ENCODE results near the gene ETFRF1.
A peak's percentile ranks its signal among the peaks of the same experiment; 100 is the strongest.

The ETFRF1 gene

DNA sequence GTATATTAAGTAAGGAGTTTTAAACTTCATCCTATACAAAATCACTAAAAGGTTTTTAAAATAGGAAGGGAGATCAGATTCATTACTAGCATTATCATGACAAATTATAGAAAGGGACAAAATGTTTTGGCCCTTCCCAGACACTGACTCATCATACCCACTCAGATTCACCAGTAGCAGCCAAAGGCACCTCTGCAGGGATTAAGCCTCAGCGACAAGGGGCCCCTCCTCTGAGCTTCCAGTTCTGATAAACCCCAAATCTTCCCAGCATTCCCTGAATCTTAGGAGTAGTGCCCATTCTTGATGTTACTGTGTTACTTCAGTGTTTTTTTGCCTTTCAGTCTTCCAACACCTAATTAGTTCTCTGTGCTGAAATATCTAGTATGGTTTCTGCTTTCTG lies 41.2 kb downstream of the ETFRF1 start:
- DNase-seq: no peak

DNA sequence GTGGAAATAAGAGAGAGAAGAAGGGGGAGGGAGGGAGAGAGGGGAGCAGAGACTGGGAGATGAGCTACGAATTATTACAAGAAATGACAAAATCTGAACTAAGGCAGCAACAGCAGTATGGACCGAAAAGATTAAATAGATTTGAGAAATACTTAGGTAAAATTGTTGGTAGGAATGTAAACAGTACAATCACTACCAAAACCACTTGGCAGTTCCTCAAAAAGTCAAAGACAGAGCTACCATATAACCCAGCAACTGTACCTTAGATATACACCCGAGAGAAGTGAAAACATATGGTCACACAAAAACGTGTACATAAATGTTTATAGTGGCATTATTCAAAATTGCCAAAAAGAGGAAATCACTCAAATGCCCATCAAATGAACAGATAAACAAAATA lies 41.6 kb downstream of the ETFRF1 start:
- no peak for DNase-seq

DNA sequence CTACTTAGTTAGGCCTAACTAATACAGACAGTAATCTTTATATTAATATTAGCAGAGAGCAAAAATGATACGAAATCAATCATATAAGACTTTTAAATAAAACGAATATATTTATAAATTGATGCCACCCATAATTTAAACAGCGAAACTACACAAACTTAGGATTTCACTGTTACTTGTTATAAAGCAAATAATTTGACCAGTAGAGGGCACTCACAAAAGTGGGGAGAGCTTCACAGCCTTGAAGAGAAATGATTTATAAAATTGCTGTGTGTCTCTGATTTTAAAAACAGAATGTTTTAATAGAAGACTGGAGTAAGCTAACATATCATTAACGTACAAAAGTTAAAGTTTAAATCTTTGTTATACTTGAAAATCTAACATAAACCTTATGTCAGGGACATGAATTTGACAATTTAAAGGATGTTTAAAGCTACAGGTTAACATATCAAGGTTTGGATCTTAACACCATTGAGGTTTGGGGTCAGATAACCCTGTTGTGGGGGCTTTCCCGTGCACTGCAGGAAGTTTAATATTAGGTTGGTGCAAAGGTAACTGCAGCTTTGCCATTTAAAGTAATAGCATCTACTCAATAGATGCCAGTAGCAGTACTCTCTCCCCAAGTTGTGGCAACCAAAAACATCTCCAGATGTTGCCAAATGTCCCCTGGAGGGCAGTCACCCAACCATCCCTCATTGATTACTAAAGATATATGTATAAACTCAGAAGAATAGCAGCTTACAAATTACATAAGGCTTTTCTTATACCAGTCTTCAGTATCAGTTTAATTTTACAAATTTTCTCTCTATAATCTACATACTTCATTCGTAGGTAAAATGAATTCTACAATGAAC lies 46.4 kb downstream of the ETFRF1 start:
- DNase-seq: no peak

DNA sequence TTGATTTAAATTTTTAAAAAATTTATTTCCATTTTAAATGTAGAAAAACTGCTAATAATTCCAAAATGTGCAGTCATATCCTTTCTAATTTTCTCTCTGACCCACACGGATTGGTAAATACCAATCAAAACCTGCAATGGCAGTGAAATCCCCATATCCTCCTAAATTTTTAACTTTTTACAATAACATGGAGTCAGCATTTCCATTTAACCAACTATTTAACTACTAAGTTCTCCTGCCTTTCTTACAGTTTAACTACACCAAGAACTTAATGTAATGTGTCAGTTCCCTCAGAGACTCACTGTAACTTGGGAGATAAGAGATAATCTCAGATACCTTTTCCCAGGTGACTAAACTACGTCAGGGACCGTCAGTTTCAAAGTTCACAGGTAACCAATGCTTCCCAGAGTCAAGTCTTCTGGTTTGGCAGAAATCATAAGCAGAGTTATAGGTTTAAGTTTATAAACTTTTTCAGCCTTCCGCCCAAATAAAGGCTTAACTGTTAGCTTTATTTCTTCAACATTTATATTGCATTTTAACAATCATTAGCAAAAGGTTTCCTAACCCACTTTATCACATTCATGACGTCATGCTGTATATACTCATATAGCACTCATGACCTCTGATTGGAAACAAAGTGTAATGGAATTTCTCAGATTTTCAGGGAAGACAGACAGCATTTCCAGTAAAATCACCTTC lies 48.1 kb downstream of the ETFRF1 start:
- DNase-seq: no peak

DNA sequence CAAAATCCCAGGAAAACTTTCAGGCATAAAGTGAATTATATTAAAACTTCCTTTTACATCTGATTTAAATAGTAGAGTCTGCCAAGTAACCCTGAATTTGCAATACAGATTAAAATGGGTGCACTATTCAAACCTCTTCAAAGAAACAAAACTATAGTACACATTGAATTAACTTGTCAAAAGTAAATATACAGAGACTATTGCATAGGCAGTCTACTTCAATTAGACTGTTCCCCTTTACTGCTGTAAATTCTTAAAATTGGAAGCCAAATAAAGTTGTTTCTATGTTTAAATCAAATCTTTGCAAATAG lies 48.6 kb downstream of the ETFRF1 start:
- DNase-seq: no peak

DNA sequence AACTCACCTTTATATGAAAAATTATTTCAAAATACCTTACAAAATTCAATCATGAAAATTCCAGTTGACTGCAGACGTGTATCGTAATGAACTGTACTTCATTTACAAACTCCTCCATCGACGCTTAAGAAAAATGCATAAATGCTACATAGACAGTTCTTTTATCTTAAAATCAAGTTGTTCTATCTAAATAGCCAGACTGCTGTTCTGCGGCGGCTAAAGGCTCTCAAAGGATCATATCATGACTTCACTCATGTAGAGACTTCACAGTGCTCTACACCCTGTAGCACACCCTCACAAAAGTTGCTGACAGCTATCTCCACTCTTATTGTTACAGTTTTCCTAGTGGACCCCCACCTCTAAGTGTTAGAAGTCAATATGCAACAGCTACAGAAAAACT lies 50.5 kb downstream of the ETFRF1 start:
- DNase-seq: no peak

DNA sequence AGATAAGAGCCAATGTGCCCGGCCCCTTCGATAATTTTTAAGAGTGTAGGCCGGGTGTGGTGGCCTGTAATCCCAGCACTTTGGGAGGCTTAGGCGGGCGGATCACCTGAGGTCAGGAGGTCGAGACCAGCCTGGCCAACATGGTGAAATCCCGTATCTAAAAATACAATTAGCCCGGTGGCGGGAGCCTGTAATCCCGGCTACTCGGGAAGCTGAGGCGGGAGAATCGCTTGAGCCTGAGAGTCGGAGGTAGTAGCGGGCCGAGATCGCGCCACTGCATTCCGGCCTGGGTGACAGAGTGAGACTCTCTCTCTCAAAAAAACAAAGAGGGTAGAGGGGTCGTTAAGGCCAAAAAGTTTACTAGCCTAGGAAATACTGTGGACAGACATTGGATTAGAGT lies 53.1 kb downstream of the ETFRF1 start:
- DNase-seq: no peak

DNA sequence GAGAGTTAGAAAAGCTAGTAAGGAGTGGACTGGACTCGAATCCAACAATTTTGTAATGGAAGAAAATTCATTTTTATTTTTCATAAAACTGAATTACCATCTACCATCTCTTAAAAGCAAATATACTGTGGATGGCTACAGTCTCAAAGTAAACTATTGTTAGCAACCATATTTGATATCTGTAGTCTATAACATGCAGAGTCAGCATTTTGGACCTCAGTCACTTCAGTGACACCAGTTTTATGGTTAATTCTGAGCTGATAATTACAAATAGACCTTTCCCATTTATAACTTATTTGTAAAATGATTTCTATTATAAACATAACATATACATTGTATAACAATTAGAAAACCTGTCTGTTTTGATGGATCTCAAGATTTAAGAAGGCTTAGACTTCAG lies 53.7 kb downstream of the ETFRF1 start:
- DNase-seq: no peak

DNA sequence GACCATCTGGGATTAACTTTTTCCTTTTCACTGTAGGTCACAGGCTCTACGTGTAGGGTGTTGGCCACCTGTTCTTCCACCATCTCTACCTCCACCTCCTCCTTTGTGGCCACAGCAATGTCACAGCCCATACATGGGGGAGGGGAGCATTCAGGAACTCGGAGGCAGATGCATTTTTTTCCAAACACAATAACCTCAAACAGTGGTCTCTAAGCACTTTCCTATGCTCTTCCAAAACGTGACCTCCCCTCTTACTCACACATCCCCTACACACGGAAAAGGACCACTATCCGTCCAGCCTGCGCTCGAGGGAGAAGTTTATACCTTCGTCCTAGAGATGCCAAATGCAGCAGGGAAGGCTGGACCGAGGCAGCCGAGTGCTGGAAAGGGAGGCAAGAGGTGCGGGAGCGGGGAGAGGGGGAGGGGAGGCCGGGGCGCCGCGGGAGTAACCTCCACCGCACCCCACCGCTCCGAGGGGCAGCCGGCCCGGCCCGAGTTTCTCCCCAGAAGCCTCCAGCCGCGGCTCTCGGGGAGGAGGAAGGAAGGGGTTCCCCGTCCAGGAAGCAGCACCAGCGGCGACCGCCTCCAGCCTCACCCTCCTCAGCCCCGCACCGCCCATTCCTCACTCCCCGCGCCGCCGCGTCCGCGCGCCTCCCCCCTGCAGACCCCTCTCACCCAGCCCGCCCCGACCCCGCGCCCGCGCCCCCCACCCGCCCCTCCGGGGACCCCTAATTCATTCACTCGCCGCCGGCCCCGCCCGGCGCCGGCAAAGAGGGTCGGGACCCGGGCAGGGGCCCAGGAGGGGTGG lies 55.1 kb downstream of the ETFRF1 start:
- no peak for DNase-seq

DNA sequence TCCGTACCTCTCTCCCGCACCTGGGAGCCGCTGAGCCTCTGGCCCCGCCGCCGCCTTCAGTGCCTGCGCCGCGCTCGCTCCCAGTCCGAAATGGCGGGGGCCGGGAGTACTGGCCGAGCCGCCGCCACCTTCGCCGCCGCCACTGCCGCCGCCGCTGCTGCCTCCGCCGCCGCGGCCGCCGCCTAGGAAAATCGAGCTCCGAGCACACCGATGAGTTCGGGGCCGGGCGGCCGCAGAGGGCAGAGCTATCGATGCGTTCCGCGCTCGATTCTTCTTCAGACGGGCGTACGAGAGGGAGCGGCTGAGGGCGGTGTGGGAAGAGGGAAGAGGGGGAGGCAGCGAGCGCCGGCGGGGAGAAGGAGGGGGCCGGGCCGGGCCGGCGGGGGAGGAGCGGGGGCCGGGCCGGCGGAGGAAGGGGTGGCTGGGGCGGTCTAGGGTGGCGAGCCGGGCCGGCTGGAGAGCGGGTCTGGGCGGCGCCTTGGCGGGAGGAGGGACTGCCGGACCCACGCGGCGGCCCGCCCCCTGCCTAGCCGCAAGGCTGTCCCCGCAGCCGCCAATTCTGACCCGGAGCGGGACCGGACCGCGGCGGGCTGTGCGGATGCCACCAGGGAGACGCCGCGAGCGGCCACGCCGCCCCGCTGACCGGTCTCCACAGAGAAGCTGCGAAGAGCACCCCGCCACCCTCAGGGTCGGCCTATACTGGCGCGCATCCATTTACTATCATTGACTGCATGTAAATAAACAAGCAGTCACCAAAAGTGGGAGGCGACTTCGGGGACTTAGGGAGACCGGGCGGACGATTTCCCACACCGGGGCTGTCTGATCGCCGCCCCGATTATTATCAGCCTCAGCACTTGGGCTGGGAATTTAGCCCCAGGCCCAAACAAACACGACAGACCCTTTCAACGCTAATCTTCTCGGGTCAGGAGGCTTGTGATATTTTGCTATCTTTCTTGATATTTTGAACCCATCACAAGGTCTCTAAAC lies 56.0 kb downstream of the ETFRF1 start, which contains the start of gene KRAS:
Gene KRAS, minus strand, starts transcription at position 186 of the 987 bp plus-strand sequence.
- DNase-seq: peak; percentile 92

DNA sequence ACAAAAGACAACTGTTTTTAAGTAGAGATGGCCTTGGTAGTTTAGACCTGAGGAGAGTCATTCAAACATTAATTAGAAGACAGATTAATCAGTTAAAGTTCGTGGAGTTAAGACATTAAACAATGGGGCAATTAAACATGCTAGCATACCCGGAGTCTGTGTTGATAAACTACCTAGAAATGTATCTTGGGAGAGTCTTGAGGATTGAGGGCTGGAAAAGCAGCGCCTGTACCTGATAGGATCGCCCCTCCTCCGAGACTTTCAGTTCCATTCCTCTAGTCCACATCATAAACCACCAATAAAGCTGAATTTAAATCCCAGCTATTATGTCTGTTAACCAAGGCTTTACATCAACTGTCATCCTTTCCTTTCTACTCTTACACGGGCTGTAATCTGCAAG lies 56.7 kb downstream of the ETFRF1 start:
- no peak for DNase-seq

DNA sequence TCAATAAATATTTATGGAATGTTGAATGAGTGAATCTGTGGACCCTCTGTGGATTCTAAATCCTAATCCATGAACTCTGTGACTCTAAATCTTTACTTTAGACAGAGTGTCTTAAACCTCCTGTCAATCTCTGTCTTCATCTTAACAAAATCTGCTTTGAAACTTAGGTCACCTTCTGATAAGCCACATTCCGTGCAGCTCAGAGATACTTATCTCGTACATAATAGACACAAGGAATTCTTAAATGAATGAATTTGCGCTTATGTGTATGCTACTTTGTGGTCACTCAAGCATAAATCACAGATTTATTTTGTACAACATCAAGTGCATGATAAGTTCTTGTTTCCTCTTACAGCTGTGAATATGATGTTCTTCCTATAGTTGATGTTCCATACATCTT lies 57.9 kb downstream of the ETFRF1 start:
- DNase-seq: no peak

DNA sequence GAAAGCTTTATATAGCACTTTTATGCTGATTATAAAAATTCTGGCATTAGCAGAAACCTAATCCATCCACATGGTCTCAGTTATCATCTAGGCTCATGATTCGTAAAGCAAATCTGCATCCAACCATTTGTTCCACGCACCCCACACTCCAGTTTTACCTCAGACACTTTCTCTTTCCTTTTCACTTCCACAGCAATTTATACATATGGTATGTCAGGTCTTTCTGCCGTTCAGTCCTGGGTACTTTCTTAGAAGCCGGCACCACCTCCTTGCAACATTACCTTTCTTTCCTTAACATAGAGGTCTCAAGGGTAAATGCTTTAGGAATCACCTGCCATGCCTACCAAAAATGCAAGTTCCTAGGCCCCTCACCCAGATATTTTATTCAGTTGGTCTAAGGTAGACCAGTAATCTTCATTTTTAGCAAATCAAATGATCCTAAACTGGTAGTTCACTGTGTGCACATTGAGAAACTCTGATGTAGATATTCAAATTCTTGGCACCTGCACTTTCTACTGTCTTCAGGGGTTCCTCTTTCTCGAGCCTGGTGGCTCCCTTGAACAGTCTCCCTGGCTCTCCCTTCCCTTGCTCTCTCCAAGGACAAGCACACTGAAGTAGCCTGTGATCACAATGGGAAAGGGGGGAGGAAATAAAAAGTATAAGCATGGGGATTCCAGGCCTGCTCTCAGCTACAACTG lies 58.5 kb downstream of the ETFRF1 start:
- no peak for DNase-seq

DNA sequence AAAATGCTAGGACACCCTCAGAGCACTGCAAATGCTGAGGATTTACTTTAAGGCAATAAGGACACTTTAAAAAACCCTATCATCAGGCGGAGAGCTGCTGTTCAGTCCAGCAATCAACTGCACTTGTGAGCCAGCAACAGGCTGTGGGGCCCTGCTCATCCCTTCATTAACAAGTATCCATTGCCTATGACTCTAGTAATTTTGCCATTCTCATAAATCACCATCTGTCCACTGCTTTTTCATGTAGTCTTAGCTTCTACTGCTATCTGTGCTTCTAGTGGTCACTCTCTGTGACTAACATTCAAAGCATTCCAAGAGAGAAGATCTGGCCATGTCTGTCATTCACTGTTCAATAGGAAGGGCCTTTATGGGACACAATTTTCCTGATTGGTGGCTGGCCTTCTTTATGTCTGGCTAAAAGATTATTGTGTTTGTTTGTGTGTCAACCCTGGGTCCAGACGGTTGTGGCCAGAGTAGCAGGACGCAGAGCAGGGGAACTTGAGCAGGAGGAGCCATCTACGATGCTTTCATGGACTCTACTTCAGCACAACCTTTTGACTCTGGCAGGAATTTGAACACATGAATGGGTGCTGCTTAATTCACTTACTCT lies 59.3 kb downstream of the ETFRF1 start:
- no peak for DNase-seq

Measured in NCI-H2171 (cell line).